ENCODE results near the gene MITF. TPM values are rescaled to one million over a fixed set of nuclear protein-coding genes. Genes with fewer than 3 reads are reported as not detected.

MITF gene
- total RNA-seq, 8 experiments from 2014 or later, result 0.21 to 21.9 (median 1.1) TPM

GRCh38 chr3:69712269-69712668 is 27.0 kb upstream of the MITF start:
- Histone ChIP-seq H3K27ac (no peak overlapping the region), H3K4me1 (replicated peaks in 1 of 2) (no peaks in the 10 kb centered on the region), H3K4me3 (no peak overlapping the region)
- 20 to 100% (median 83%) methylated on average over 1 to 5 of the region's 5 CpGs; no CpG with 5 or more reads in 1 of the 10 experiments for WGBS, 10 experiments
- in situ Hi-C loops (cut with MboI; ENCODE audit: low pct_unique_long_range_greater_than_20kb in 2 of 9, low sequenced_read_pairs in 9 of 9, unreplicated experiment in 9 of 9), result loop anchor here in 1 of 9 experiments (25.0 kb wide), 1 partner anchor 225 kb away; no protein-coding TSS in a partner anchor
- ATAC-seq (replicated peaks in 6 of 8), result no peak

- ATAC-seq (replicated peaks in 6 of 8), result no peak
- in situ Hi-C loops (cut with MboI; ENCODE audit: low pct_unique_long_range_greater_than_20kb in 2 of 9, low sequenced_read_pairs in 9 of 9, unreplicated experiment in 9 of 9), result loop anchor here in 1 of 9 experiments (25.0 kb wide), 1 partner anchor 224 kb away; no protein-coding TSS in a partner anchor
- 3 to 100% (median 54%) methylated on average over 1 to 4 of the region's 4 CpGs for WGBS, 10 experiments
Observed at GRCh38 chr3:69712933-69713332, 26.3 kb upstream of the MITF start.

GRCh38 chr3:69715204-69715603 is 24.1 kb upstream of the MITF start:
- H3K4me3 ChIP-seq, result no peak overlapping the region
- H3K4me1 ChIP-seq (replicated peaks in 1 of 2), result no peaks in the 10 kb centered on the region
- H3K27ac ChIP-seq, result no peak overlapping the region
- ATAC-seq (replicated peaks in 6 of 8), result no peak
- in situ Hi-C loops (cut with MboI; ENCODE audit: low pct_unique_long_range_greater_than_20kb in 2 of 9, low sequenced_read_pairs in 9 of 9, unreplicated experiment in 9 of 9), result loop anchor here in 1 of 9 experiments (25.0 kb wide), 1 partner anchor 222 kb away; no protein-coding TSS in a partner anchor
- 57 to 100% (median 100%) methylated on average over 1 of the region's 1 CpG; no CpG with 5 or more reads in 4 of the 10 experiments for WGBS, 10 experiments

More at GRCh38 chr3:69712933-69713332, 26.3 kb upstream of the MITF start:
- no peak overlapping the region for H3K4me3 ChIP-seq
- no peaks in the 10 kb centered on the region for H3K4me1 ChIP-seq (replicated peaks in 1 of 2)
- no peak overlapping the region for H3K27ac ChIP-seq

GRCh38 chr3:69716119-69716518 is 23.1 kb upstream of the MITF start:
- no peak overlapping the region for H3K27ac ChIP-seq
- in situ Hi-C loops (cut with MboI; ENCODE audit: low pct_unique_long_range_greater_than_20kb in 2 of 9, low sequenced_read_pairs in 9 of 9, unreplicated experiment in 9 of 9), result loop anchor here in 1 of 9 experiments (25.0 kb wide), 1 partner anchor 221 kb away; no protein-coding TSS in a partner anchor
- WGBS, 10 experiments, result 0 to 94% (median 68%) methylated on average over 1 to 4 of the region's 5 CpGs; no CpG with 5 or more reads in 1 of the 10 experiments
- no peaks in the 10 kb centered on the region for H3K4me1 ChIP-seq (replicated peaks in 1 of 2)
- no peak overlapping the region for H3K4me3 ChIP-seq
- ATAC-seq (replicated peaks in 6 of 8), result no peak

- peak in 3 of 8 experiments; percentile 76 to 92 (median 83) for ATAC-seq (replicated peaks in 6 of 8)
- WGBS, 10 experiments, result 0 to 88% (median 59%) methylated on average over 1 to 5 of the region's 5 CpGs; no CpG with 5 or more reads in 1 of the 10 experiments
- Histone ChIP-seq H3K4me3 (no peak overlapping the region), H3K27ac (no peak overlapping the region), H3K4me1 (replicated peaks in 1 of 2) (no peaks in the 10 kb centered on the region)
- in situ Hi-C loops (cut with MboI; ENCODE audit: low pct_unique_long_range_greater_than_20kb in 2 of 9, low sequenced_read_pairs in 9 of 9, unreplicated experiment in 9 of 9), result loop anchor here in 1 of 9 experiments (25.0 kb wide), 1 partner anchor 218 kb away; no protein-coding TSS in a partner anchor
Observed at GRCh38 chr3:69718866-69719586, 20.2 kb upstream of the MITF start.

GRCh38 chr3:69719587-69720122 is 19.6 kb upstream of the MITF start:
- ATAC-seq (replicated peaks in 6 of 8), result peak in 2 of 8 experiments; percentile 28 to 72
- in situ Hi-C loops (cut with MboI; ENCODE audit: low pct_unique_long_range_greater_than_20kb in 2 of 9, low sequenced_read_pairs in 9 of 9, unreplicated experiment in 9 of 9), result loop anchor here in 1 of 9 experiments (25.0 kb wide), 1 partner anchor 218 kb away; no protein-coding TSS in a partner anchor
- WGBS, 10 experiments, result 0 to 80% (median 40%) methylated on average over 1 to 3 of the region's 3 CpGs; no CpG with 5 or more reads in 1 of the 10 experiments

GRCh38 chr3:69720824-69721223 is 18.4 kb upstream of the MITF start:
- H3K27ac ChIP-seq, result no peak overlapping the region
- no peaks in the 10 kb centered on the region for H3K4me1 ChIP-seq (replicated peaks in 1 of 2)
- ATAC-seq (replicated peaks in 6 of 8), result no peak
- 0 to 100% (median 80%) methylated on average over 1 to 5 of the region's 5 CpGs; no CpG with 5 or more reads in 3 of the 10 experiments for WGBS, 10 experiments
- in situ Hi-C loops (cut with MboI; ENCODE audit: low pct_unique_long_range_greater_than_20kb in 2 of 9, low sequenced_read_pairs in 9 of 9, unreplicated experiment in 9 of 9), result loop anchor here in 1 of 9 experiments (25.0 kb wide), 1 partner anchor 216 kb away; no protein-coding TSS in a partner anchor
- H3K4me3 ChIP-seq, result no peak overlapping the region

More at GRCh38 chr3:69719587-69720122, 19.6 kb upstream of the MITF start:
- H3K27ac ChIP-seq, result no peak overlapping the region
- H3K4me1 ChIP-seq (replicated peaks in 1 of 2), result no peaks in the 10 kb centered on the region
- H3K4me3 ChIP-seq, result no peak overlapping the region

GRCh38 chr3:69723389-69723788 is 15.9 kb upstream of the MITF start:
- WGBS, 10 experiments, result 33 to 100% (median 71%) methylated on average over 1 to 4 of the region's 4 CpGs; no CpG with 5 or more reads in 1 of the 10 experiments
- Histone ChIP-seq H3K4me3 (no peak overlapping the region), H3K27ac (no peak overlapping the region), H3K4me1 (replicated peaks in 1 of 2) (no peaks in the 10 kb centered on the region)
- in situ Hi-C loops (cut with MboI; ENCODE audit: low pct_unique_long_range_greater_than_20kb in 2 of 9, low sequenced_read_pairs in 9 of 9, unreplicated experiment in 9 of 9), result loop anchor here in 1 of 9 experiments (25.0 kb wide), 1 partner anchor 214 kb away; no protein-coding TSS in a partner anchor
- no peak for ATAC-seq (replicated peaks in 6 of 8)

- 60 to 100% (median 80%) methylated on average over 1 to 2 of the region's 2 CpGs; no CpG with 5 or more reads in 3 of the 10 experiments for WGBS, 10 experiments
Observed at GRCh38 chr3:69724722-69725435, 14.4 kb upstream of the MITF start.

GRCh38 chr3:69725994-69726571 is 13.2 kb upstream of the MITF start:
- Histone ChIP-seq H3K4me3 (no peak overlapping the region), H3K27ac (no peak overlapping the region), H3K4me1 (replicated peaks in 1 of 2) (no peaks in the 10 kb centered on the region)
- no peak for ATAC-seq (replicated peaks in 6 of 8)
- in situ Hi-C loops (cut with MboI; ENCODE audit: low pct_unique_long_range_greater_than_20kb in 2 of 9, low sequenced_read_pairs in 9 of 9, unreplicated experiment in 9 of 9), result no loop called here
- 29 to 100% (median 80%) methylated on average over 1 to 3 of the region's 3 CpGs; no CpG with 5 or more reads in 1 of the 10 experiments for WGBS, 10 experiments

More at GRCh38 chr3:69724722-69725435, 14.4 kb upstream of the MITF start:
- no peak for ATAC-seq (replicated peaks in 6 of 8)
- no peaks in the 10 kb centered on the region for H3K4me1 ChIP-seq (replicated peaks in 1 of 2)
- H3K4me3 ChIP-seq, result no peak overlapping the region
- in situ Hi-C loops (cut with MboI; ENCODE audit: low pct_unique_long_range_greater_than_20kb in 2 of 9, low sequenced_read_pairs in 9 of 9, unreplicated experiment in 9 of 9), result loop anchor here in 1 of 9 experiments (25.0 kb wide), 1 partner anchor 212 kb away; no protein-coding TSS in a partner anchor
- H3K27ac ChIP-seq, result no peak overlapping the region

- Histone ChIP-seq H3K4me1 (replicated peaks in 1 of 2) (no peaks in the 10 kb centered on the region), H3K27ac (no peak overlapping the region), H3K4me3 (no peak overlapping the region)
- WGBS, 10 experiments, result 31 to 100% (median 87%) methylated on average over 3 to 6 of the region's 6 CpGs
- peak in 3 of 8 experiments; percentile 20 to 88 (median 55) for ATAC-seq (replicated peaks in 6 of 8)
- in situ Hi-C loops (cut with MboI; ENCODE audit: low pct_unique_long_range_greater_than_20kb in 2 of 9, low sequenced_read_pairs in 9 of 9, unreplicated experiment in 9 of 9), result no loop called here
Observed at GRCh38 chr3:69729147-69729919, 9.9 kb upstream of the MITF start.
